Measurements from ENCODE around the gene RAB44. TPM values are rescaled to one million over a fixed set of nuclear protein-coding genes. Genes with fewer than 3 reads are reported as not detected.

RAB44 gene
- total and polyA plus RNA-seq, 2 of the 13 experiments (the other 11 are each of a cell fraction or from before 2014, with no cell fraction given), result not detected

DNA sequence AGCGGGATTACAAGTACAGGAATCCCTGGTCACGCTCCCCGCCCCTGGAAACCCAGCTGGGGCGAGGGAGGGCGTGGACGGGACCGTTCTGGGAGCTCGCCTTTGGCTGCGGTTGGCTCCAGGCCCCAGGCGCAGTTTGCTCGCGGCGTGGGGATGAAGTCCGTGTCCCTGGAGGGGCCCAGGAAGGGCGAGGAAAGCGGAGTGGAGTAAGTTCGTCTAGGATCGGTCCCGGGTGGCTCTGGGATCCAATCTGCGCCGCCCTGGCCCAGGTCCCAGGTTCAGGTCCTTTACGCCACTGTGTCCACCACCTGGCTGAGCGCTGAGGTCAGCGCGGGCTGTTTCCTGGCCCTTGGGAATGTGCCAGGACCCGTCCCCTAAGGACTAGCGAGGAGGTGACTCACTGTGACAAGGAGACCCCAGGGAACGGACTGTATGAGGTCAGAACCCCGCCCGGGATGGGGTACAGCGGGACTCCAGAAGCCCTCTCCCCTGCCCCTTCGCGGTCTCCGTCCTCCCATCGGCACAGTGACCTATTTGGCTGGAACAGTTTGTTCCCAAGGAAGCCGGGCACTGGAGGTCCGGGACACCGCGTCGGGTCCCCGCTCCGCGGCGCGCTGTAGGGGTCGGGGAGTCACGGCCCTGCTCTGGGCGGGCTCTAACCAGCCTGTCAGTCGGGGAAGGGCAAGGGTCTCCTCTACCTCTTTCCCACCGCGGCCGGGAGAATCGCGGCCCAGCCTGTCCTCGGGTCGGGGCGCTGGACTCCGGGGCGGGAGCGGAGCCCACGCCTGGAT, 18.4 kb upstream of the RAB44 start (continued):
- TF ChIP-seq, protein P1, sequence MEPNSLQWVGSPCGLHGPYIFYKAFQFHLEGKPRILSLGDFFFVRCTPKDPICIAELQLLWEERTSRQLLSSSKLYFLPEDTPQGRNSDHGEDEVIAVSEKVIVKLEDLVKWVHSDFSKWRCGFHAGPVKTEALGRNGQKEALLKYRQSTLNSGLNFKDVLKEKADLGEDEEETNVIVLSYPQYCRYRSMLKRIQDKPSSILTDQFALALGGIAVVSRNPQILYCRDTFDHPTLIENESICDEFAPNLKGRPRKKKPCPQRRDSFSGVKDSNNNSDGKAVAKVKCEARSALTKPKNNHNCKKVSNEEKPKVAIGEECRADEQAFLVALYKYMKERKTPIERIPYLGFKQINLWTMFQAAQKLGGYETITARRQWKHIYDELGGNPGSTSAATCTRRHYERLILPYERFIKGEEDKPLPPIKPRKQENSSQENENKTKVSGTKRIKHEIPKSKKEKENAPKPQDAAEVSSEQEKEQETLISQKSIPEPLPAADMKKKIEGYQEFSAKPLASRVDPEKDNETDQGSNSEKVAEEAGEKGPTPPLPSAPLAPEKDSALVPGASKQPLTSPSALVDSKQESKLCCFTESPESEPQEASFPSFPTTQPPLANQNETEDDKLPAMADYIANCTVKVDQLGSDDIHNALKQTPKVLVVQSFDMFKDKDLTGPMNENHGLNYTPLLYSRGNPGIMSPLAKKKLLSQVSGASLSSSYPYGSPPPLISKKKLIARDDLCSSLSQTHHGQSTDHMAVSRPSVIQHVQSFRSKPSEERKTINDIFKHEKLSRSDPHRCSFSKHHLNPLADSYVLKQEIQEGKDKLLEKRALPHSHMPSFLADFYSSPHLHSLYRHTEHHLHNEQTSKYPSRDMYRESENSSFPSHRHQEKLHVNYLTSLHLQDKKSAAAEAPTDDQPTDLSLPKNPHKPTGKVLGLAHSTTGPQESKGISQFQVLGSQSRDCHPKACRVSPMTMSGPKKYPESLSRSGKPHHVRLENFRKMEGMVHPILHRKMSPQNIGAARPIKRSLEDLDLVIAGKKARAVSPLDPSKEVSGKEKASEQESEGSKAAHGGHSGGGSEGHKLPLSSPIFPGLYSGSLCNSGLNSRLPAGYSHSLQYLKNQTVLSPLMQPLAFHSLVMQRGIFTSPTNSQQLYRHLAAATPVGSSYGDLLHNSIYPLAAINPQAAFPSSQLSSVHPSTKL (CRISPR knock-in tag; IDR thresholded peaks at IDR 0.05), result no peak
- no peak for TF ChIP-seq ZSCAN22 (CRISPR knock-in tag; IDR thresholded peaks at IDR 0.05)
- TF ChIP-seq, protein P2, sequence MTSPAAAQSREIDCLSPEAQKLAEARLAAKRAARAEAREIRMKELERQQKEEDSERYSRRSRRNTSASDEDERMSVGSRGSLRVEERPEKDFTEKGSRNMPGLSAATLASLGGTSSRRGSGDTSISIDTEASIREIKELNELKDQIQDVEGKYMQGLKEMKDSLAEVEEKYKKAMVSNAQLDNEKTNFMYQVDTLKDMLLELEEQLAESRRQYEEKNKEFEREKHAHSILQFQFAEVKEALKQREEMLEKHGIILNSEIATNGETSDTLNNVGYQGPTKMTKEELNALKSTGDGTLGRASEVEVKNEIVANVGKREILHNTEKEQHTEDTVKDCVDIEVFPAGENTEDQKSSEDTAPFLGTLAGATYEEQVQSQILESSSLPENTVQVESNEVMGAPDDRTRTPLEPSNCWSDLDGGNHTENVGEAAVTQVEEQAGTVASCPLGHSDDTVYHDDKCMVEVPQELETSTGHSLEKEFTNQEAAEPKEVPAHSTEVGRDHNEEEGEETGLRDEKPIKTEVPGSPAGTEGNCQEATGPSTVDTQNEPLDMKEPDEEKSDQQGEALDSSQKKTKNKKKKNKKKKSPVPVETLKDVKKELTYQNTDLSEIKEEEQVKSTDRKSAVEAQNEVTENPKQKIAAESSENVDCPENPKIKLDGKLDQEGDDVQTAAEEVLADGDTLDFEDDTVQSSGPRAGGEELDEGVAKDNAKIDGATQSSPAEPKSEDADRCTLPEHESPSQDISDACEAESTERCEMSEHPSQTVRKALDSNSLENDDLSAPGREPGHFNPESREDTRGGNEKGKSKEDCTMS (CRISPR knock-in tag; conservative IDR thresholded peaks at IDR 0.05), result no peak
- no peak for TF ChIP-seq MYNN (CRISPR knock-in tag; IDR thresholded peaks at IDR 0.05; ENCODE audit: low read depth)
- TF ChIP-seq, protein P3, sequence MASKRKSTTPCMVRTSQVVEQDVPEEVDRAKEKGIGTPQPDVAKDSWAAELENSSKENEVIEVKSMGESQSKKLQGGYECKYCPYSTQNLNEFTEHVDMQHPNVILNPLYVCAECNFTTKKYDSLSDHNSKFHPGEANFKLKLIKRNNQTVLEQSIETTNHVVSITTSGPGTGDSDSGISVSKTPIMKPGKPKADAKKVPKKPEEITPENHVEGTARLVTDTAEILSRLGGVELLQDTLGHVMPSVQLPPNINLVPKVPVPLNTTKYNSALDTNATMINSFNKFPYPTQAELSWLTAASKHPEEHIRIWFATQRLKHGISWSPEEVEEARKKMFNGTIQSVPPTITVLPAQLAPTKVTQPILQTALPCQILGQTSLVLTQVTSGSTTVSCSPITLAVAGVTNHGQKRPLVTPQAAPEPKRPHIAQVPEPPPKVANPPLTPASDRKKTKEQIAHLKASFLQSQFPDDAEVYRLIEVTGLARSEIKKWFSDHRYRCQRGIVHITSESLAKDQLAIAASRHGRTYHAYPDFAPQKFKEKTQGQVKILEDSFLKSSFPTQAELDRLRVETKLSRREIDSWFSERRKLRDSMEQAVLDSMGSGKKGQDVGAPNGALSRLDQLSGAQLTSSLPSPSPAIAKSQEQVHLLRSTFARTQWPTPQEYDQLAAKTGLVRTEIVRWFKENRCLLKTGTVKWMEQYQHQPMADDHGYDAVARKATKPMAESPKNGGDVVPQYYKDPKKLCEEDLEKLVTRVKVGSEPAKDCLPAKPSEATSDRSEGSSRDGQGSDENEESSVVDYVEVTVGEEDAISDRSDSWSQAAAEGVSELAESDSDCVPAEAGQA (IDR thresholded peaks at IDR 0.05; ENCODE audit: low read depth), result no peak
- TF ChIP-seq, protein P3 (CRISPR knock-in tag; IDR thresholded peaks at IDR 0.05; ENCODE audit: borderline replicate concordance), result no peak
- TF ChIP-seq ZNF607 (CRISPR knock-in tag; IDR thresholded peaks at IDR 0.05; ENCODE audit: borderline replicate concordance), result no peak
- TF ChIP-seq BCL6 (CRISPR knock-in tag; IDR thresholded peaks at IDR 0.05), result no peak
- TF ChIP-seq PCBP2 (optimal IDR thresholded peaks at IDR 0.05; ENCODE audit: low read depth, low read length, poor library complexity, severe bottlenecking), result no peak
- TF ChIP-seq CBX2 (IDR thresholded peaks at IDR 0.05; ENCODE audit: low read depth, low read length), result no peak
- no peak for TF ChIP-seq CBX2 (CRISPR knock-in tag; IDR thresholded peaks at IDR 0.05; ENCODE audit: low read depth)
- TF ChIP-seq, protein P4, sequence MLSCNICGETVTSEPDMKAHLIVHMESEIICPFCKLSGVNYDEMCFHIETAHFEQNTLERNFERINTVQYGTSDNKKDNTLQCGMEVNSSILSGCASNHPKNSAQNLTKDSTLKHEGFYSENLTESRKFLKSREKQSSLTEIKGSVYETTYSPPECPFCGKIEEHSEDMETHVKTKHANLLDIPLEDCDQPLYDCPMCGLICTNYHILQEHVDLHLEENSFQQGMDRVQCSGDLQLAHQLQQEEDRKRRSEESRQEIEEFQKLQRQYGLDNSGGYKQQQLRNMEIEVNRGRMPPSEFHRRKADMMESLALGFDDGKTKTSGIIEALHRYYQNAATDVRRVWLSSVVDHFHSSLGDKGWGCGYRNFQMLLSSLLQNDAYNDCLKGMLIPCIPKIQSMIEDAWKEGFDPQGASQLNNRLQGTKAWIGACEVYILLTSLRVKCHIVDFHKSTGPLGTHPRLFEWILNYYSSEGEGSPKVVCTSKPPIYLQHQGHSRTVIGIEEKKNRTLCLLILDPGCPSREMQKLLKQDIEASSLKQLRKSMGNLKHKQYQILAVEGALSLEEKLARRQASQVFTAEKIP (CRISPR knock-in tag; IDR thresholded peaks at IDR 0.05; ENCODE audit: borderline replicate concordance), result no peak
- no peak for TF ChIP-seq IKZF1 (IDR thresholded peaks at IDR 0.05)
- TF ChIP-seq FLYWCH1 (CRISPR knock-in tag; IDR thresholded peaks at IDR 0.05), result no peak
